Nephron (organoid): ENCODE measurements around the gene MAP3K7.

ENCODE experiments used
- H3K27ac Mint-ChIP-seq, 3 experiments: 2 replicates each; pipeline ENCODE4 v1.8.0; 2020; ENCODE audit warnings: mixed read lengths in 3 of 3, mild to moderate bottlenecking in 2 of 3, moderate library complexity in 1 of 3
- H3K27me3 Mint-ChIP-seq: 2 replicates; pipeline ENCODE4 v1.8.0; 2021; ENCODE audit warnings: low read depth, mild to moderate bottlenecking, moderate library complexity, mixed read lengths
- H3K36me3 Mint-ChIP-seq: 2 replicates; pipeline ENCODE4 v1.8.0; 2020; ENCODE audit warnings: low read depth, mixed read lengths
- H3K4me1 Mint-ChIP-seq: 2 replicates; pipeline ENCODE4 v1.8.0; 2020; ENCODE audit warnings: mixed read lengths
- H3K4me3 Mint-ChIP-seq, 3 experiments: 2 replicates each; pipeline ENCODE4 v1.8.0; 2020; ENCODE audit warnings: mild to moderate bottlenecking in 3 of 3, mixed read lengths in 3 of 3, moderate library complexity in 2 of 3
- H3K9me3 Mint-ChIP-seq: 2 replicates; pipeline ENCODE4 v1.8.0; 2020; ENCODE audit warnings: mixed read lengths
- TF ChIP-seq, protein P1 (sequence below), 3 experiments: fragments of 200-600 bp; sonication (generic); IDR thresholded peaks; one replicate each; pipeline ENCODE4 v1.5.0; 2021; ENCODE audit warnings: antibody characterized with exemption in 3 of 3; ENCODE audit not compliant: unreplicated experiment in 3 of 3

MAP3K7 gene

DNA sequence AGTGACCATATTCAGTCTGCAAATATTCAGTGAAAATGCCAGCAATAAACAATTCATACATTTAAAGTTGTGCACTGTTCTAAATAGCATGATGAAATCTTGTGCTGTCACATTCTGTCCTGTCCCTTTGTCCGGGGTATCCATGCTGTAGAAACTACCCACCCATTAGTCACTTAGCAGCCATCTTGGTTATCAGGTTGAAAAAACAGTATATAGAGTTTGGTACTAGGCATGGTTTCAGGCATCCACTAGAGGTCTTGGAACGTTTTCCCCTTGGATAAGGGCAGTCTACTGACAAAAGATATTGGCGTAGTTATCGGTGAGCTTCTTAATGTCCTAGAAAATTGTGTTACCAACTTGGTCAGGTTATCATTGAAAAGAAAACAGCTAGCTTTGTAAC is 12.3 kb upstream of the MAP3K7 start:
- TF ChIP-seq, protein P1, sequence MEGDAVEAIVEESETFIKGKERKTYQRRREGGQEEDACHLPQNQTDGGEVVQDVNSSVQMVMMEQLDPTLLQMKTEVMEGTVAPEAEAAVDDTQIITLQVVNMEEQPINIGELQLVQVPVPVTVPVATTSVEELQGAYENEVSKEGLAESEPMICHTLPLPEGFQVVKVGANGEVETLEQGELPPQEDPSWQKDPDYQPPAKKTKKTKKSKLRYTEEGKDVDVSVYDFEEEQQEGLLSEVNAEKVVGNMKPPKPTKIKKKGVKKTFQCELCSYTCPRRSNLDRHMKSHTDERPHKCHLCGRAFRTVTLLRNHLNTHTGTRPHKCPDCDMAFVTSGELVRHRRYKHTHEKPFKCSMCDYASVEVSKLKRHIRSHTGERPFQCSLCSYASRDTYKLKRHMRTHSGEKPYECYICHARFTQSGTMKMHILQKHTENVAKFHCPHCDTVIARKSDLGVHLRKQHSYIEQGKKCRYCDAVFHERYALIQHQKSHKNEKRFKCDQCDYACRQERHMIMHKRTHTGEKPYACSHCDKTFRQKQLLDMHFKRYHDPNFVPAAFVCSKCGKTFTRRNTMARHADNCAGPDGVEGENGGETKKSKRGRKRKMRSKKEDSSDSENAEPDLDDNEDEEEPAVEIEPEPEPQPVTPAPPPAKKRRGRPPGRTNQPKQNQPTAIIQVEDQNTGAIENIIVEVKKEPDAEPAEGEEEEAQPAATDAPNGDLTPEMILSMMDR (IDR thresholded peaks at IDR 0.05; ENCODE audit: unreplicated experiment in 3 of 3), result no peak
- no peaks in the 10 kb centered on the region for H3K9me3 Mint-ChIP-seq
- H3K4me1 Mint-ChIP-seq, result no peaks in the 10 kb centered on the region
- no peaks in the 10 kb centered on the region for H3K36me3 Mint-ChIP-seq
- no peak overlapping the region for H3K27ac Mint-ChIP-seq
- H3K27me3 Mint-ChIP-seq, result peaks cover 10% of the 10 kb centered on the region
- no peak overlapping the region for H3K4me3 Mint-ChIP-seq

DNA sequence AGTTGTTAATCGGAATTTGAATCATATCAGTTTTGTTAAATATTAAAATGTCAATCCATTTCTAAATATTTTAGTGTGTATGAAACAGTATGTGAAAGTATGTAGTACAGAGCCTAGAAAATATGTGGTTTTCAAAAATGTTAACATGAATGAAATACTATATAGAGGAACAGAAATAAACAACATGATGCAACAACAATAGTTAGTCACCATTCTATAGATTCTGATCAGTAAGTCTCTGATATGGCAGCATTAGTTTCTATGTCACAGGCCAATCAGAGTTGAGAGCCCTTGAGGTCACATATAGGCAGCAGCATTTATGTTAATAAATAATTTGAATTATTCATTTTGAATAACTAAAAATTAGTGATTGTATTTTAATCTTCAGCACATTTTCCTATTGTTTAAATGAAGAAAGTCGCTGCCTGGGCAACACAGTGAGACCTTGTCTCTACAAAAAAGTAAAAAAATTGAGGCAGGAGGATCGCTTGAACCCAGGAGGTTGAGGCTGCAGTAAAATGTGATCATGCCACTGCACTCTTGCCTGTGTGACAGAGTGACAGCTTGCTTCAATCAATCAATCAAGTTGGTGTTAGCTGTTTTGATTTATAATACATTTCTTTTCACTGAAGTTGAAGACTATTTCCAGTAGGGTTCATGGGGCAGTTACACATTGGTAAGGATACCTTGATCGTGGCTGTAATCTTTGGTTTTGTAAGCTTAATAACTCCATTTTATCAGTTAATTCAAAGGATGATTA is 11.5 kb upstream of the MAP3K7 start:
- TF ChIP-seq, protein P1 (IDR thresholded peaks at IDR 0.05; ENCODE audit: unreplicated experiment in 3 of 3), result no peak
- Mint-ChIP-seq H3K4me1 (no peaks in the 10 kb centered on the region), H3K4me3 (no peak overlapping the region)

DNA sequence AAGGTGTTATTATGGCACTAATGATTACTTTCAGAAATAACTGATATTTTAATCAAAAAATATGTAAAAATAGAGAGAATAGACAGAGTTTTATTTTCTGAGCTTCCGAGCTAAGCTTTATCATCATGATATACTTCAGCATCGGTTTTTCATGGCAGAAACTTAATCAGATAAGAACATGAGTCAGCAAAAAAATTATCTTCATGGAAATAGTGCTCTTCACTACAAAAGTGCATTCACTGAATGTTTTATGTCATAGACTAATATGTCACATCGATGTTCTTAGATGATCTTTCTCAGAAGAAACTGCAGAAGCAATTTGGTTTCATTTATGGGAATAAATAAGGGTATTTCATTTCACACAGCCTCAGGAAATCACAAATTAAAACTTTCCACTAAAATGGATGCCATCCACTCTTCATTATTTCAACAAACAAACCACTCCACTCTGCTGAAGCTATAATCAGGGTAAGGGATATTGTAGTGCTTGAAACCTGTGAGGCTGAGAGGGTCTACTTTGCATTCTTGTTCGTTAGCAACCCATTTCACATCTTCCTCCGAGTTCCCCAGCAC is 10.2 kb upstream of the MAP3K7 start:
- Mint-ChIP-seq H3K9me3 (no peaks in the 10 kb centered on the region), H3K4me1 (no peaks in the 10 kb centered on the region), H3K27me3 (peaks cover 14% of the 10 kb centered on the region), H3K4me3 (no peak overlapping the region), H3K36me3 (no peaks in the 10 kb centered on the region), H3K27ac (no peak overlapping the region)
- TF ChIP-seq, protein P1 (IDR thresholded peaks at IDR 0.05; ENCODE audit: unreplicated experiment in 3 of 3), result no peak

More for the DNA sequence above, 11.5 kb upstream of the MAP3K7 start:
- Mint-ChIP-seq H3K36me3 (no peaks in the 10 kb centered on the region), H3K27ac (no peak overlapping the region), H3K27me3 (peaks cover 14% of the 10 kb centered on the region), H3K9me3 (no peaks in the 10 kb centered on the region)

DNA sequence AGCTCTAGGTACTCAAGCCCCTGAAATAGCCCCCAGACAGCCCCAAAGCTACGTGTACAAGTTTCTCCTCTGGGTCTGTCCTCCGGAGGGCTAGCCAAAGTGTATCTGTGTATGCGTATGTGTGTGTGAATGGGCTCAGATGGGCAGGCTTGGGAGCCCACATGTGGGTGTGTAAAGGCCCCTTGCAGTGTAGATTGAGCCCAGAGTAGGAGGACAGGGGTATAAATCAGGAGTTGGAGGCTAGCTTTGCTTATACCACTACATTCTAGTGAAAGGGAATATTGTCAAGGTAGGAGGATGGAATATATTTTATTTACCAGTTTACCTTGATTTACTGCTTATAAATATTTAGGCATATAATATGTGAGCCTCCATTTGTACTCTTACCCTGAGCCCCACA is 9.0 kb upstream of the MAP3K7 start:
- no peaks in the 10 kb centered on the region for H3K4me1 Mint-ChIP-seq
- H3K36me3 Mint-ChIP-seq, result no peaks in the 10 kb centered on the region
- TF ChIP-seq, protein P1 (IDR thresholded peaks at IDR 0.05; ENCODE audit: unreplicated experiment in 3 of 3), result no peak
- no peaks in the 10 kb centered on the region for H3K9me3 Mint-ChIP-seq
- H3K4me3 Mint-ChIP-seq, result no peak overlapping the region
- peaks cover 14% of the 10 kb centered on the region for H3K27me3 Mint-ChIP-seq
- no peak overlapping the region for H3K27ac Mint-ChIP-seq

DNA sequence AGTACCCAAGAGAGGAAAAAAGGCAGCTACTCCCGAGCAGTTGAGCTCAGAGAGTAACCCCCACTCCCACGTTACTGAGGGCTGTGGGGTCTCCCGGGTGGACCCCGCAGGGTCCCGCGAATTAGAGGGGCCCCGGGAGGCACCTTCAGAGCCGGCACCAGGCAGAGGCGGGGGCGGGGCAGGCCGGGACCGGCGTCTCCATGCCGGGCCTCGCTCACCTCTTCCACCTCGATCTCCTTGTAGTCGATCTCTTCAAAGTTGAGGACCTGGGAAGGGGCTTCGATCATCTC is 381 bp downstream of the MAP3K7 start:
- peaks cover 35% of the 10 kb centered on the region for H3K4me1 Mint-ChIP-seq
- no peaks in the 10 kb centered on the region for H3K9me3 Mint-ChIP-seq
- TF ChIP-seq, protein P1 (IDR thresholded peaks at IDR 0.05; ENCODE audit: unreplicated experiment in 3 of 3), result no peak
- H3K27ac Mint-ChIP-seq, result peak overlapping the region; percentile 97 to 100 (median 98)
- H3K36me3 Mint-ChIP-seq, result no peaks in the 10 kb centered on the region
- H3K27me3 Mint-ChIP-seq, result no peaks in the 10 kb centered on the region
- peak overlapping the region; percentile 91 to 98 (median 93) for H3K4me3 Mint-ChIP-seq
